ENCODE data around the gene SPOPL. TPM values are rescaled to one million over a fixed set of nuclear protein-coding genes. Genes with fewer than 3 reads are reported as not detected.

Gene SPOPL
- polyA plus RNA-seq, 1 of the 3 experiments (the other 2 are of a cell fraction) = 4.5 TPM

GRCh38 chr2:138596403-138596802 is 94.8 kb downstream of the SPOPL start:
- no peaks in the 10 kb centered on the region for H3K9me2 ChIP-seq
- peaks cover 0 to 5% of the 10 kb centered on the region in 2 experiments; a peak in 1 of 4 replicates for H3K4me1 ChIP-seq (ENCODE audit: control insufficient read depth in 1 of 2, insufficient read depth in 2 of 2, low read depth in 1 of 2, low read length in 1 of 2)
- peaks cover 3 to 12% of the 10 kb centered on the region in 2 experiments for H3K36me3 ChIP-seq (replicated peaks in 1 of 2; ENCODE audit: control insufficient read depth in 1 of 2, insufficient read depth in 2 of 2, low read length in 1 of 2)
- H3F3A ChIP-seq (replicated peaks; ENCODE audit: insufficient read depth) = no peaks in the 10 kb centered on the region
- H3K4me3 ChIP-seq (ENCODE audit: low read depth in 2 of 2, low read length in 1 of 2) = no peak overlapping the region
- no peaks in the 10 kb centered on the region for H4K20me1 ChIP-seq (ENCODE audit: insufficient read depth)
- H3K4me2 ChIP-seq = no peak overlapping the region
- TF ChIP-seq FOSL2 (IDR thresholded peaks at IDR 0.05; ENCODE audit: borderline replicate concordance, low read depth) = no peak
- TF ChIP-seq POLR2AphosphoS5 (IDR thresholded peaks at IDR 0.05; ENCODE audit: low read depth, low read length) = no peak
- no peak for TF ChIP-seq EP300 (IDR thresholded peaks at IDR 0.05; ENCODE audit: borderline replicate concordance in 1 of 2, low read depth in 1 of 2, low read length in 1 of 2)
- no peak for TF ChIP-seq NFIC (IDR thresholded peaks at IDR 0.05; ENCODE audit: borderline replicate concordance)
- TF ChIP-seq IRF3 (IDR thresholded peaks at IDR 0.05; ENCODE audit: low read depth, low read length) = no peak
- TF ChIP-seq RAD21 (IDR thresholded peaks at IDR 0.05; ENCODE audit: low read length) = no peak
- TF ChIP-seq GABPA (IDR thresholded peaks at IDR 0.05; ENCODE audit: low read depth) = no peak
- no peak for TF ChIP-seq TCF12 (IDR thresholded peaks at IDR 0.05)
- TF ChIP-seq ELF1 (IDR thresholded peaks at IDR 0.05) = no peak
- no peak for TF ChIP-seq RCOR1 (IDR thresholded peaks at IDR 0.05; ENCODE audit: low read length)
- no peak for TF ChIP-seq FOXJ3 (CRISPR knock-in tag; IDR thresholded peaks at IDR 0.05)
- no peak for TF ChIP-seq GATA2 (CRISPR knock-in tag; IDR thresholded peaks at IDR 0.05)
- TF ChIP-seq NRF1 (IDR thresholded peaks at IDR 0.05; ENCODE audit: low read depth, low read length) = no peak
- no peak for TF ChIP-seq SMC3 (IDR thresholded peaks at IDR 0.05; ENCODE audit: low read depth, low read length)
- H3K27me3 ChIP-seq (ENCODE audit: insufficient read depth) = no peaks in the 10 kb centered on the region
- no peaks in the 10 kb centered on the region for H3K79me2 ChIP-seq (ENCODE audit: insufficient read depth)
- 90% methylated on average over 3 of the region's 3 CpGs for WGBS (ENCODE audit: low lambda C conversion rate)
- H3K9ac ChIP-seq = no peak overlapping the region
- H3K27ac ChIP-seq (ENCODE audit: low read depth in 2 of 2, low read length in 1 of 2) = no peak overlapping the region
- POLR2A ChIA-PET = no interaction called here
- no peak overlapping the region for H2AFZ ChIP-seq (ENCODE audit: low read depth)
- no peak for DNase-seq
- no peaks in the 10 kb centered on the region for H3K9me3 ChIP-seq
- CTCF ChIA-PET = no interaction called here

GRCh38 chr2:138600732-138601457 is 99.3 kb downstream of the SPOPL start:
- 98% methylated on average over 3 of the region's 3 CpGs for WGBS (ENCODE audit: low lambda C conversion rate)
- DNase-seq = no peak
- Histone ChIP-seq H3K4me1 (ENCODE audit: control insufficient read depth in 1 of 2, insufficient read depth in 2 of 2, low read depth in 1 of 2, low read length in 1 of 2) (peaks cover 0 to 5% of the 10 kb centered on the region in 2 experiments; a peak in 1 of 4 replicates), H3K9ac (no peak overlapping the region), H3K9me3 (no peaks in the 10 kb centered on the region), H3K36me3 (replicated peaks in 1 of 2; ENCODE audit: control insufficient read depth in 1 of 2, insufficient read depth in 2 of 2, low read length in 1 of 2) (peaks cover 0 to 4% of the 10 kb centered on the region in 2 experiments), H3K4me3 (ENCODE audit: low read depth in 2 of 2, low read length in 1 of 2) (no peak overlapping the region), H3K4me2 (no peak overlapping the region), H4K20me1 (ENCODE audit: insufficient read depth) (no peaks in the 10 kb centered on the region), H2AFZ (ENCODE audit: low read depth) (no peak overlapping the region), H3F3A (replicated peaks; ENCODE audit: insufficient read depth) (no peaks in the 10 kb centered on the region), H3K27ac (ENCODE audit: low read depth in 2 of 2, low read length in 1 of 2) (no peak overlapping the region), H3K27me3 (ENCODE audit: insufficient read depth) (no peaks in the 10 kb centered on the region), H3K79me2 (ENCODE audit: insufficient read depth) (no peaks in the 10 kb centered on the region), H3K9me2 (no peaks in the 10 kb centered on the region)
- TF ChIP-seq RAD21 (IDR thresholded peaks at IDR 0.05; ENCODE audit: low read length) = no peak
- ChIA-PET CTCF (no interaction called here), POLR2A (no interaction called here)

Measured in SK-N-SH (cell line).